H1 (cell line): Measurements from ENCODE around the gene FAM131A. TPM values are rescaled to one million over a fixed set of nuclear protein-coding genes. Genes with fewer than 3 reads are reported as not detected.
A peak's percentile ranks its signal among the peaks of the same experiment; 100 is the strongest.

Experiments
- CTCF ChIA-PET: fragments of 300-600 bp; sonication (Branson Sonifier 250); formaldehyde crosslinking; loops from one replicate; lab custom pipeline; 2021; ENCODE audit not compliant: partially characterized antibody; lab: Charles Lee
- POLR2A ChIA-PET: fragments of 300-600 bp; sonication (Branson Sonifier 250); formaldehyde crosslinking; loops from one replicate; lab custom pipeline; 2021; ENCODE audit warnings: inconsistent platforms; ENCODE audit not compliant: partially characterized antibody; lab: Charles Lee
- DNase-seq, 2 experiments: peaks; one replicate each; pipeline versions ENCODE4 v3.0.0 to v3.0.0-alpha.2; 2010 to 2022; ENCODE audit warnings: low spot score in 2 of 2, low read depth in 1 of 2, mixed read lengths in 1 of 2
- FAIRE-seq: peaks from 2 replicates; lab custom pipeline; 2011; peaks lifted over from hg19 to GRCh38; lab: Jason Lieb, UNC
- H2AFZ ChIP-seq: 2 replicates; pipeline ENCODE4 v1.8.1; 2012; ENCODE audit warnings: low read length, inconsistent platforms
- H2AK5ac ChIP-seq: 2 replicates; pipeline ENCODE4 v1.6.1; 2013; ENCODE audit warnings: low read depth, low read length
- H2BK120ac ChIP-seq: replicated peaks from 2 replicates; pipeline ENCODE3; 2013; ENCODE audit warnings: low read depth, low read length, inconsistent platforms
- H2BK12ac ChIP-seq: 2 replicates; pipeline ENCODE4 v1.6.1; 2013; ENCODE audit warnings: low read depth, low read length
- H2BK15ac ChIP-seq: 2 replicates; pipeline ENCODE4 v1.6.1; 2013; ENCODE audit warnings: low read length
- H2BK20ac ChIP-seq: 2 replicates; pipeline ENCODE4 v1.6.1; 2013; ENCODE audit warnings: low read length
- H2BK5ac ChIP-seq: 2 replicates; pipeline ENCODE4 v1.6.1; 2013; ENCODE audit warnings: low read depth, low read length
- H3K14ac ChIP-seq: 2 replicates; pipeline ENCODE4 v1.6.1; 2013; ENCODE audit warnings: inconsistent platforms; ENCODE audit not compliant: insufficient read length
- H3K18ac ChIP-seq: 2 replicates; pipeline ENCODE4 v1.6.1; 2013; ENCODE audit warnings: low read length; ENCODE audit errors: extremely low read depth
- H3K23ac ChIP-seq: 2 replicates; pipeline ENCODE4 v1.6.1; 2013; ENCODE audit warnings: inconsistent platforms; ENCODE audit not compliant: insufficient read length
- H3K23me2 ChIP-seq: 2 replicates; pipeline ENCODE4 v1.6.1; 2013; ENCODE audit warnings: low read depth, low read length
- H3K27ac ChIP-seq: 2 replicates; pipeline ENCODE4 v1.6.1; 2011; ENCODE audit warnings: low read depth, low read length, inconsistent platforms
- H3K27me3 ChIP-seq, 4 experiments: replicated peaks in 1 of 4; 1 replicate in 1 of 4; 2 replicates in 3 of 4; pipeline versions ENCODE4 v1.6.1 to v1.8.1; 2011 to 2013; ENCODE audit warnings: low read length in 3 of 4, mild to moderate bottlenecking in 3 of 4, inconsistent platforms in 2 of 4, mixed read lengths in 2 of 4, moderate library complexity in 1 of 4; ENCODE audit not compliant: control insufficient read depth in 3 of 4, insufficient read depth in 3 of 4; ENCODE audit errors: extremely low read depth in 1 of 4
- H3K36me3 ChIP-seq, 4 experiments: 2 replicates each; pipeline versions ENCODE4 v1.6.1 to v1.8.1; 2011 to 2013; ENCODE audit warnings: mild to moderate bottlenecking in 4 of 4, low read length in 3 of 4, moderate library complexity in 2 of 4, control low read depth in 1 of 4, inconsistent platforms in 1 of 4; ENCODE audit not compliant: insufficient read depth in 4 of 4, control insufficient read depth in 2 of 4
- H3K4ac ChIP-seq: replicated peaks from 2 replicates; pipeline ENCODE3; 2013; ENCODE audit warnings: low read length, low read depth, mixed read lengths, inconsistent platforms; ENCODE audit not compliant: insufficient read length
- H3K4me1 ChIP-seq, 4 experiments: replicated peaks in 1 of 4; 1 replicate in 1 of 4; 2 replicates in 3 of 4; pipeline versions ENCODE4 v1.6.1 to v1.8.1; 2011 to 2013; ENCODE audit warnings: low read length in 3 of 4, inconsistent platforms in 2 of 4, mixed read lengths in 1 of 4; ENCODE audit not compliant: insufficient read depth in 4 of 4, control insufficient read depth in 3 of 4
- H3K4me2 ChIP-seq, 2 experiments: 2 replicates each; pipeline versions ENCODE4 v1.6.1 to v1.8.1; 2011 to 2013; ENCODE audit warnings: low read depth in 2 of 2, low read length in 2 of 2, control low read depth in 1 of 2, inconsistent platforms in 1 of 2, mild to moderate bottlenecking in 1 of 2; ENCODE audit not compliant: insufficient read depth in 1 of 2
- H3K4me3 ChIP-seq, 4 experiments: fragments of 200-600, 300-600 bp in 1 of 4; sonication (generic), shearing (Covaris generic), sonication (Bioruptor Twin) in 1 of 4; 2 replicates each; pipeline versions ENCODE4 v1.5.1 to v1.8.1; 2011 to 2016; ENCODE audit warnings: low read length in 4 of 4, low read depth in 3 of 4, control low read depth in 2 of 4, inconsistent platforms in 2 of 4, mild to moderate bottlenecking in 2 of 4, mixed read lengths in 1 of 4, moderate library complexity in 1 of 4; ENCODE audit not compliant: insufficient read depth in 2 of 4; ENCODE audit errors: extremely low read depth in 1 of 4
- H3K56ac ChIP-seq: replicated peaks from 2 replicates; pipeline ENCODE3; 2013; ENCODE audit warnings: low read depth, mild to moderate bottlenecking, mixed read lengths, low read length, inconsistent platforms; ENCODE audit not compliant: insufficient read length
- H3K79me1 ChIP-seq: 2 replicates; pipeline ENCODE4 v1.6.1; 2013; ENCODE audit warnings: low read depth, low read length, control low read depth
- H3K79me2 ChIP-seq, 2 experiments: 2 replicates each; pipeline versions ENCODE4 v1.6.1 to v1.8.1; 2012 to 2013; ENCODE audit warnings: low read length in 2 of 2, mild to moderate bottlenecking in 2 of 2, inconsistent platforms in 1 of 2; ENCODE audit not compliant: insufficient read depth in 2 of 2, control insufficient read depth in 1 of 2
- H3K9ac ChIP-seq, 4 experiments: replicated peaks in 1 of 4; 1 replicate in 1 of 4; 2 replicates in 3 of 4; pipeline versions ENCODE4 v1.6.1 to v1.8.1; 2011 to 2013; ENCODE audit warnings: low read depth in 3 of 4, low read length in 3 of 4, control low read depth in 2 of 4, mild to moderate bottlenecking in 2 of 4, moderate library complexity in 2 of 4, inconsistent platforms in 1 of 4; ENCODE audit errors: extremely low read depth in 1 of 4
- H3K9me3 ChIP-seq, 2 experiments: 2 replicates each; pipeline versions ENCODE4 v1.6.1 to v1.8.1; 2012 to 2013; ENCODE audit warnings: mild to moderate bottlenecking in 2 of 2, moderate library complexity in 2 of 2, control low read depth in 1 of 2, inconsistent platforms in 1 of 2, low read depth in 1 of 2, low read length in 1 of 2, mixed read lengths in 1 of 2; ENCODE audit not compliant: insufficient read depth in 2 of 2
- H4K20me1 ChIP-seq, 2 experiments: replicated peaks in 1 of 2; 2 replicates each; pipeline versions ENCODE3 to v1.8.1; 2011 to 2013; ENCODE audit warnings: inconsistent platforms in 2 of 2, low read length in 2 of 2, mild to moderate bottlenecking in 1 of 2; ENCODE audit not compliant: insufficient read depth in 2 of 2, control insufficient read depth in 1 of 2
- H4K5ac ChIP-seq: 2 replicates; pipeline ENCODE4 v1.6.1; 2013; ENCODE audit warnings: low read length, low read depth, mixed read lengths, inconsistent platforms; ENCODE audit not compliant: insufficient read length
- H4K8ac ChIP-seq: 2 replicates; pipeline ENCODE4 v1.8.0; 2013; ENCODE audit warnings: mild to moderate bottlenecking, moderate library complexity, low read length, inconsistent platforms; ENCODE audit not compliant: insufficient read depth; ENCODE audit errors: extremely low read depth
- H4K91ac ChIP-seq: replicated peaks from 2 replicates; pipeline ENCODE3; 2013; ENCODE audit warnings: low read length, mixed read lengths, inconsistent platforms; ENCODE audit not compliant: insufficient read length
- CBX8 ChIP-seq: fragments of 300-800, 300-1000 bp; sonication (generic); IDR thresholded peaks from 2 replicates; pipeline ENCODE4 v1.7.1; 2016; ENCODE audit warnings: low read depth, low read length, borderline replicate concordance
- EP300 ChIP-seq, 2 experiments: IDR thresholded peaks; 1 replicate in 1 of 2; 2 replicates in 1 of 2; pipeline ENCODE4 v1.6.1; 2011 to 2012; ENCODE audit warnings: low read depth in 2 of 2, low read length in 2 of 2, mild to moderate bottlenecking in 2 of 2, borderline replicate concordance in 1 of 2, inconsistent platforms in 1 of 2, moderate library complexity in 1 of 2
- JUND ChIP-seq: IDR thresholded peaks from 2 replicates; pipeline ENCODE4 v1.6.1; 2011; ENCODE audit warnings: mild to moderate bottlenecking, improper control_type of control experiment, low read length
- KDM4A ChIP-seq: IDR thresholded peaks from one replicate; pipeline ENCODE4 v1.7.1; 2012; ENCODE audit warnings: low read depth, mild to moderate bottlenecking, moderate library complexity, low read length, inconsistent platforms; ENCODE audit not compliant: severe bottlenecking
- POLR2AphosphoS5 ChIP-seq: IDR thresholded peaks from 2 replicates; pipeline ENCODE4 v1.6.1; 2011; ENCODE audit warnings: low read depth, low read length
- RBBP5 ChIP-seq: IDR thresholded peaks from 2 replicates; pipeline ENCODE4 v1.7.1; 2012; ENCODE audit warnings: low read depth, mild to moderate bottlenecking, inconsistent platforms, low read length, moderate library complexity, borderline replicate concordance
- SP1 ChIP-seq: IDR thresholded peaks from 2 replicates; pipeline ENCODE4 v1.6.1; 2011; ENCODE audit warnings: low read depth, low read length
- SP4 ChIP-seq: IDR thresholded peaks from 2 replicates; pipeline ENCODE4 v1.6.1; 2012; ENCODE audit warnings: low read length, inconsistent platforms
- SRF ChIP-seq: IDR thresholded peaks from 2 replicates; pipeline ENCODE4 v1.6.1; 2011; ENCODE audit warnings: mild to moderate bottlenecking, low read depth, low read length, moderate library complexity
- TAF1 ChIP-seq: IDR thresholded peaks from 2 replicates; pipeline ENCODE4 v1.6.1; 2011; ENCODE audit warnings: mild to moderate bottlenecking, low read depth, low read length
- WGBS, 2 experiments: shearing (Covaris generic) in 1 of 2; methylation state at CpG; one replicate each; pipeline versions ENCODE4 v1.1.6 to v1.1.7; 2013 to 2015; ENCODE audit warnings: low lambda C conversion rate in 2 of 2, mixed read lengths in 2 of 2, inconsistent platforms in 1 of 2, low coverage in 1 of 2, missing lambda C conversion rate in 1 of 2; ENCODE audit not compliant: insufficient replicate concordance in 2 of 2, insufficient coverage in 1 of 2, insufficient read length in 1 of 2; ENCODE audit errors: extremely low coverage in 1 of 2, missing lambda C conversion rate in 1 of 2; 5-methylcytosine and 5-hydroxymethylcytosine counted together
- polyA plus RNA-seq, 7 experiments: library from polyadenylated mRNA; depleted of rRNA in 3 of 7; stranded (reverse) in 5 of 7; unstranded in 2 of 7; fragments of >200 nt in 5 of 7; fragments of 200-250 nt in 2 of 7; gene quantifications; 1 replicate in 5 of 7; 2 replicates in 1 of 7; 4 replicates in 1 of 7; pipeline versions ENCODE4 v1.2.1 to v1.2.3, GENCODE V29; 2011 to 2013; ENCODE audit warnings: missing spikeins in 2 of 7, mixed read lengths in 2 of 7
- total RNA-seq: library from RNA; stranded (reverse); fragmentation: NEBNext Ultra II Directional; extraction: Animal tissue kit (Norgen Biotek cat#: 25700); gene quantifications from 2 replicates; pipeline ENCODE4 v1.2.1, GENCODE V29; 2021
- TF ChIP-seq, protein P1 (sequence below): IDR thresholded peaks from 2 replicates; pipeline ENCODE4 v1.6.1; 2012; ENCODE audit warnings: inconsistent platforms

FAM131A gene
- total and polyA plus RNA-seq, 2 of the 8 experiments (the other 6 are each of a cell fraction or from before 2014, with no cell fraction given): 16.0 to 21.9 TPM

DNA sequence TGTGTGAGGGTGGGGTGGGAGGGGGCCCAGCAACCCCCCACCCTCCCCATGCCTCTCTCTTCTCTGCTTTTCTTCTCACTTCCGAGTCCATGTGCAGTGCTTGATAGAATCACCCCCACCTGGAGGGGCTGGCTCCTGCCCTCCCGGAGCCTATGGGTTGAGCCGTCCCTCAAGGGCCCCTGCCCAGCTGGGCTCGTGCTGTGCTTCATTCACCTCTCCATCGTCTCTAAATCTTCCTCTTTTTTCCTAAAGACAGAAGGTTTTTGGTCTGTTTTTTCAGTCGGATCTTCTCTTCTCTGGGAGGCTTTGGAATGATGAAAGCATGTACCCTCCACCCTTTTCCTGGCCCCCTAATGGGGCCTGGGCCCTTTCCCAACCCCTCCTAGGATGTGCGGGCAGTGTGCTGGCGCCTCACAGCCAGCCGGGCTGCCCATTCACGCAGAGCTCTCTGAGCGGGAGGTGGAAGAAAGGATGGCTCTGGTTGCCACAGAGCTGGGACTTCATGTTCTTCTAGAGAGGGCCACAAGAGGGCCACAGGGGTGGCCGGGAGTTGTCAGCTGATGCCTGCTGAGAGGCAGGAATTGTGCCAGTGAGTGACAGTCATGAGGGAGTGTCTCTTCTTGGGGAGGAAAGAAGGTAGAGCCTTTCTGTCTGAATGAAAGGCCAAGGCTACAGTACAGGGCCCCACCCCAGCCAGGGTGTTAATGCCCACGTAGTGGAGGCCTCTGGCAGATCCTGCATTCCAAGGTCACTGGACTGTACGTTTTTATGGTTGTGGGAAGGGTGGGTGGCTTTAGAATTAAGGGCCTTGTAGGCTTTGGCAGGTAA lies 8.1 kb downstream of the FAM131A start:
- Histone ChIP-seq H3K4me2 (peak overlapping the region in 1 of 2 experiments; percentile 33; a peak in 1 of 4 replicates), H3K9ac (no peak overlapping the region)
- FAIRE-seq: peak; percentile 50
- TF ChIP-seq KDM4A (no peak), SP4 (no peak), POLR2AphosphoS5 (peak; percentile 53; the same call in 1 of the 2 replicates), RBBP5 (no peak), JUND (no peak), SP1 (peak; percentile 38; the same call in 1 of the 2 replicates), SRF (no peak), EP300 (IDR thresholded peaks at IDR 0.05; ENCODE audit: borderline replicate concordance in 1 of 2, low read depth in 2 of 2, low read length in 2 of 2) (0 out of 3 replicates have a peak, but pooled peaks of 1 of the 2 experiments have one; percentile 38), TAF1 (peak; percentile 30; the same call in 1 of the 2 replicates), CBX8 (no peak)
- TF ChIP-seq, protein P1, sequence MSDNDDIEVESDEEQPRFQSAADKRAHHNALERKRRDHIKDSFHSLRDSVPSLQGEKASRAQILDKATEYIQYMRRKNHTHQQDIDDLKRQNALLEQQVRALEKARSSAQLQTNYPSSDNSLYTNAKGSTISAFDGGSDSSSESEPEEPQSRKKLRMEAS: 0 out of 2 replicates have a peak, but pooled peaks have one; percentile 37

More for the DNA sequence above, 8.1 kb downstream of the FAM131A start:
- Histone ChIP-seq H3K23ac (no peak overlapping the region), H3K27me3 (no peaks in the 10 kb centered on the region), H2AFZ (no peak overlapping the region), H2BK12ac (no peak overlapping the region), H3K23me2 (no peaks in the 10 kb centered on the region), H2BK20ac (no peak overlapping the region), H3K4me3 (no peak overlapping the region), H2BK5ac (no peak overlapping the region), H3K14ac (no peak overlapping the region), H2BK120ac (no peak overlapping the region), H4K20me1 (peaks cover 4 to 18% of the 10 kb centered on the region in 2 experiments), H2BK15ac (no peak overlapping the region), H3K27ac (no peak overlapping the region), H4K5ac (no peak overlapping the region), H3K4me1 (peaks cover 0 to 10% (median 7%) of the 10 kb centered on the region in 4 experiments; a peak in 6 of 7 replicates), H3K36me3 (peaks cover 0 to 16% (median 1%) of the 10 kb centered on the region in 4 experiments; a peak in 6 of 8 replicates), H3K9me3 (no peaks in the 10 kb centered on the region), H3K56ac (no peak overlapping the region), H4K8ac (no peak overlapping the region), H2AK5ac (no peak overlapping the region), H3K4ac (no peak overlapping the region), H3K79me2 (no peaks in the 10 kb centered on the region; a peak in 1 of 4 replicates), H4K91ac (no peak overlapping the region), H3K79me1 (no peaks in the 10 kb centered on the region; the same call in 1 of the 2 replicates), H3K18ac (no peak overlapping the region; the same call in 1 of the 2 replicates)
- WGBS, 2 experiments: 40% methylated on average over 14 of the region's 14 CpGs; no CpG with 5 or more reads in 1 of the 2 experiments
- DNase-seq: peak in 1 of 2 experiments; percentile 64
- ChIA-PET POLR2A (interaction anchor here (0.6 to 2.4 kb wide), 12 partner anchors 8 to 180 kb away, joined by 3 to 15 read pairs (median 4); partner anchors contain the start of genes CLCN2, FAM131A and POLR2H), CTCF (interaction anchor here (0.7 to 7.4 kb wide), 14 partner anchors 8 to 196 kb away, joined by 3 to 49 read pairs (median 4); partner anchors contain the start of genes CLCN2, FAM131A and POLR2H)
